Measurements from ENCODE around the gene ZBED6.

- TF ChIP-seq, protein P1, sequence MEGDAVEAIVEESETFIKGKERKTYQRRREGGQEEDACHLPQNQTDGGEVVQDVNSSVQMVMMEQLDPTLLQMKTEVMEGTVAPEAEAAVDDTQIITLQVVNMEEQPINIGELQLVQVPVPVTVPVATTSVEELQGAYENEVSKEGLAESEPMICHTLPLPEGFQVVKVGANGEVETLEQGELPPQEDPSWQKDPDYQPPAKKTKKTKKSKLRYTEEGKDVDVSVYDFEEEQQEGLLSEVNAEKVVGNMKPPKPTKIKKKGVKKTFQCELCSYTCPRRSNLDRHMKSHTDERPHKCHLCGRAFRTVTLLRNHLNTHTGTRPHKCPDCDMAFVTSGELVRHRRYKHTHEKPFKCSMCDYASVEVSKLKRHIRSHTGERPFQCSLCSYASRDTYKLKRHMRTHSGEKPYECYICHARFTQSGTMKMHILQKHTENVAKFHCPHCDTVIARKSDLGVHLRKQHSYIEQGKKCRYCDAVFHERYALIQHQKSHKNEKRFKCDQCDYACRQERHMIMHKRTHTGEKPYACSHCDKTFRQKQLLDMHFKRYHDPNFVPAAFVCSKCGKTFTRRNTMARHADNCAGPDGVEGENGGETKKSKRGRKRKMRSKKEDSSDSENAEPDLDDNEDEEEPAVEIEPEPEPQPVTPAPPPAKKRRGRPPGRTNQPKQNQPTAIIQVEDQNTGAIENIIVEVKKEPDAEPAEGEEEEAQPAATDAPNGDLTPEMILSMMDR (IDR thresholded peaks at IDR 0.05; ENCODE audit: extremely low read depth in 1 of 2, insufficient read depth in 1 of 2, low read depth in 1 of 2, low read length in 2 of 2) = no peak
- TF ChIP-seq JUN (IDR thresholded peaks at IDR 0.05; ENCODE audit: borderline replicate concordance, insufficient read depth, insufficient read length, low read depth) (no peak), EZH2 (IDR thresholded peaks at IDR 0.05; ENCODE audit: borderline replicate concordance, low read depth, low read length, severe bottlenecking) (no peak), FOS (IDR thresholded peaks at IDR 0.05; ENCODE audit: borderline replicate concordance, insufficient read depth, low read length) (no peak)
These were observed 2.9 kb upstream of the ZBED6 start for GRCh38 chr1:203792486-203792885.
